C1 segment of cervical spinal cord (tissue), 14 donors: ENCODE results near the gene TMUB1.

ENCODE experiments used
- DNase-seq, 14 donors: peaks; one replicate each; lab custom pipeline; 2025; lab: John Stamatoyannopoulos, UW

The TMUB1 gene

DNA sequence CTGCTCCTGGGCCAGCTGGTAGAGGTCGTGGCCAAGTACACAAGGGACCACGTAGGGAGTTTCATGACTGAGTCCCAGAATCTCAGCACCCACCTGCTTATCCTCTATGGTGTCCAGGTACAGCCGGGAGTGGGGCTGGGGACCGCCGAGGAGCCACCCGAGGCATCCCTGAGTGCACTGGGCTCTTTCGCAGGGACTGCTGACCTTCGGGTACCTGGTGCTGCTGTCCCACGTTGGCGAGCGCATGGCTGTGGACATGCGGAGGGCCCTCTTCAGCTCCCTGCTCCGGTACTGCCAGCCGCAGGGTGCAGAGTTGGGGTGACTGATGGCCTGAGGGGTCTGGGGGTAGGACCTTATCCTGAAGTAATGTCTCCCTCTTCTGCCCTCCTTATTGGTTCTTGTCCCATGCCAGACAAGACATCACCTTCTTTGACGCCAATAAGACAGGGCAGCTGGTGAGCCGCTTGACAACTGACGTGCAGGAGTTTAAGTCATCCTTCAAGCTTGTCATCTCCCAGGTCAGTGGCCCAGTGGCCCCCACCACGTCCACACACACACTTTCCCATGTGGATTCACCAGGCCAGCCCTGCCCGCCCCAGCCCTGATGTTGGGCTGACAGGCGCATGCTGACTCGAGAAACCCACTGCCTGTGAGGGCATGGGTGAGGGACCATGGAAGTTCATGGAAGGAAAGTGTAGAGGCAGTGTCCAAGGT, 48.8 kb downstream of the TMUB1 start:
- DNase-seq, result no peak

DNA sequence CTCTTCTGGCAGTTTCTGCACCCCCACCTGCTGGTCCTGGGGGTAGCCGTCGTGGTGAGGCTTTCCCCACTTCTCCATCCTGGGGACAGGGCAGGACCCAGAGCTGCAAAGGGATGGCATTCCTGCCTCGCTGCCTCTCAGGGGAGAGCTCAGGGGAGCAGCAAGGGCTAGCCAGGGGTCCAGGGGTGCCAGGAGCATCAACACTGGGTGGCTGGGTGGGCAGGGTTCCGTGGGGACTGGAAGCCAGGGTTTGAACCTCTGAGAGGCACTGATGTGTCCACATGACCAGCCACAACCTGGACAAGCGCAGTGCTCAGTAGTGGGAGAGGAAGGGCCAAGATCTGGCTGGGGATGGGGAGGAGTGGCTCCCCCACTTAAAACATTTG, 49.4 kb downstream of the TMUB1 start:
- DNase-seq, result no peak

DNA sequence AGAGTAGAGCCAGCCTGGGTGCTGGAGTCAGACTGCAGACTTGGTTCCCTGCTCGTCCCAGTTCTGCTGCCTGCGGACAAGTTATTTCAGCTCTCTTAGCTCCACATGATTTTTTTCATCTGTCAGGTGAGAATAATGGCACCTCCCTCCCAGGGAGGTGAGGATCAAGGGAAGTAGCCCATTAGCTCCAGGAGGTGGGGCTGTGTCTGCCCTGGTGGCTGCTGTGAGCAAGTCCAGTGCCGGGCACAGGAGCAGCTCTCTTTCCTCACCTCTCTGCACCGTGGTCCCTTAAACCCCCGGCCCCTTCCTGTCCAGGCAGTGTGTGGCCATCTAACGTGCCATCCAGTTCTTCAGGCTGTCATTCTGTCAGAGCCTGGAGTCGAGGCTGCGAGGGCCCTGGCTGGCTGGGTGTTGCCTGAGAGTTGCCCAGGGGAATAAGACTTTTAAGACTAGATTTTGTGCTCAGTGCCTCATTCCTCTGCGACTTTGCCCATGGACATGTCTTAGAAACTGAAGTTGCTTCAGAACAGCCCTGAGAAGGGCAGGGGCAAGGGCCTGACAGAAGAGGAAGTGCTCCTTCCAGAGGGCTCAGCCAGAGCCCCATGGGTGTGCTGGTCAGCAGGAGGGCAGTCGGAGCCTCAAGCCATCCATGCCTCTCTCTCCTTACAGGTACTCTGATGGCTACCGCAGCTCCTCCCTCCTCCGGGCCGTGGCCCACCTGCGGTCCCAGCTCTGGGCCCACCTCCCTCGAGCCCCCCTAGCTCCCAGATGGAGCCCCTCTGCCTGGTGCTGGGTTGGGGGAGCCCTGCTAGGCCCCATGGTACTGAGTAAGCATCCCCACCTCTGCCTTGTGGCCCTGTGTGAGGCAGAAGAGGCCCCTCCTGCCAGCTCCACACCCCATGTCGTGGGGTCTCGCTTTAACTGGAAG, 50.1 kb downstream of the TMUB1 start:
- no peak for DNase-seq
